22Rv1 (cell line): Measurements from ENCODE around the gene RSKR.

Source experiments
- ZFX ChIP-seq: fragments of 450-650 bp; IDR thresholded peaks from 2 replicates; pipeline ENCODE4 v1.6.1; 2017; ENCODE audit warnings: antibody characterized with exemption, borderline replicate concordance
- TF ChIP-seq, protein P1 (sequence below): fragments of 450-650 bp; IDR thresholded peaks from 2 replicates; pipeline ENCODE4 v1.5.1; 2017; ENCODE audit warnings: mild to moderate bottlenecking

DNA sequence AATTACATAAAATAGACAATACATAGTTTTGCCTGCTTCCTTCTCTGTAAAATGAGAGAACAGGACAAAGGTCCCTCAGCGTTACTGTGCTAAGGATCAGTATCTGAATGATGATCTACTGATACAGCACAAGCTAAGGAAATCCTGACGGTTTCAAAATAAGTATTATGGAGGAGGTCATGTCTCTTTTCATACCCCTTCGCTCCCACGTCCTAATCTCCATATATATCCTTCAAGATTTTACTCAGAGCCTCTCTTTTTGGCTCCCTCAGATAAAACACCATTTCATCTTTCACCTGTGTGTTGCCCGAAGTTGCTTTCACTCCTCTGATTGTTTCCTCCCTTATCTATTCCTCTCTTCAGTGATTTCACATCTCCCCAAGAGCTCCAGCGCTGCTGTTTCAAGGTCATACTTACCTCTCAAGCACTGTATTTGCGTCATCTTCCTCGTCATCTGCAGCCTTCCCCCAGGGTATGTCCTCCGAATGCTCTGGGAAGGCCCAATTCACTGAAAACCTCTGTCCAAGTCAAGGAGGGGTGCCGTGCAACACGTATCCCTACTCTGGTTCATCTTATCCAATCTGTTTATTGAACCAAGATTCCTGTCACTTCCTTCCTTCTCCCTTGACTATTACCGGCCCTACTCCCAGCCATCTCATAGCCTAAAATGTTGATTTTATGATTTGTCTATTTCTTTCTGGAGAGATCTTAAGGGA is 32.2 kb upstream of the RSKR start:
- TF ChIP-seq, protein P1, sequence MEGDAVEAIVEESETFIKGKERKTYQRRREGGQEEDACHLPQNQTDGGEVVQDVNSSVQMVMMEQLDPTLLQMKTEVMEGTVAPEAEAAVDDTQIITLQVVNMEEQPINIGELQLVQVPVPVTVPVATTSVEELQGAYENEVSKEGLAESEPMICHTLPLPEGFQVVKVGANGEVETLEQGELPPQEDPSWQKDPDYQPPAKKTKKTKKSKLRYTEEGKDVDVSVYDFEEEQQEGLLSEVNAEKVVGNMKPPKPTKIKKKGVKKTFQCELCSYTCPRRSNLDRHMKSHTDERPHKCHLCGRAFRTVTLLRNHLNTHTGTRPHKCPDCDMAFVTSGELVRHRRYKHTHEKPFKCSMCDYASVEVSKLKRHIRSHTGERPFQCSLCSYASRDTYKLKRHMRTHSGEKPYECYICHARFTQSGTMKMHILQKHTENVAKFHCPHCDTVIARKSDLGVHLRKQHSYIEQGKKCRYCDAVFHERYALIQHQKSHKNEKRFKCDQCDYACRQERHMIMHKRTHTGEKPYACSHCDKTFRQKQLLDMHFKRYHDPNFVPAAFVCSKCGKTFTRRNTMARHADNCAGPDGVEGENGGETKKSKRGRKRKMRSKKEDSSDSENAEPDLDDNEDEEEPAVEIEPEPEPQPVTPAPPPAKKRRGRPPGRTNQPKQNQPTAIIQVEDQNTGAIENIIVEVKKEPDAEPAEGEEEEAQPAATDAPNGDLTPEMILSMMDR, result no peak
- TF ChIP-seq ZFX, result no peak
